NCI-H146 treated with DMSO at 0.1 percent for 48 hours (cell line): Measurements from ENCODE around the gene PRSS12.

Source experiments
- DNase-seq: peaks from one replicate; lab custom pipeline; 2025; ENCODE audit not compliant: unreplicated experiment; lab: John Stamatoyannopoulos, UW

The PRSS12 gene

GRCh38 chr4:118360106-118360505 lies 7.3 kb upstream of the PRSS12 start:
- no peak for DNase-seq

- no peak for DNase-seq
Measured at GRCh38 chr4:118357601-118358000, 4.8 kb upstream of the PRSS12 start.

GRCh38 chr4:118356731-118357130 lies 3.9 kb upstream of the PRSS12 start:
- no peak for DNase-seq

- DNase-seq: no peak
Measured at GRCh38 chr4:118356111-118356510, 3.3 kb upstream of the PRSS12 start.

GRCh38 chr4:118354913-118355312 lies 2.1 kb upstream of the PRSS12 start:
- DNase-seq: no peak

GRCh38 chr4:118353534-118354030 lies 779 bp upstream of the PRSS12 start:
- DNase-seq: no peak

GRCh38 chr4:118351851-118352827 lies 664 bp downstream of the PRSS12 start:
- DNase-seq: no peak

GRCh38 chr4:118350961-118351360 lies 1.8 kb downstream of the PRSS12 start:
- DNase-seq: no peak

- no peak for DNase-seq
Measured at GRCh38 chr4:118348886-118349285, 3.9 kb downstream of the PRSS12 start.

GRCh38 chr4:118346495-118346894 lies 6.3 kb downstream of the PRSS12 start:
- no peak for DNase-seq

GRCh38 chr4:118345813-118346212 lies 7.0 kb downstream of the PRSS12 start:
- no peak for DNase-seq

GRCh38 chr4:118344801-118345200 lies 8.0 kb downstream of the PRSS12 start:
- DNase-seq: no peak

GRCh38 chr4:118343501-118343900 lies 9.3 kb downstream of the PRSS12 start:
- no peak for DNase-seq

- no peak for DNase-seq
Measured at GRCh38 chr4:118340109-118340508, 12.7 kb downstream of the PRSS12 start.

- no peak for DNase-seq
Measured at GRCh38 chr4:118338981-118339765, 13.6 kb downstream of the PRSS12 start.

GRCh38 chr4:118338518-118338917 lies 14.3 kb downstream of the PRSS12 start:
- DNase-seq: no peak

GRCh38 chr4:118337954-118338353 lies 14.8 kb downstream of the PRSS12 start:
- DNase-seq: no peak

GRCh38 chr4:118335774-118336173 lies 17.0 kb downstream of the PRSS12 start:
- DNase-seq: no peak

- DNase-seq: no peak
Measured at GRCh38 chr4:118335324-118335723, 17.5 kb downstream of the PRSS12 start.

- DNase-seq: no peak
Measured at GRCh38 chr4:118331352-118331751, 21.5 kb downstream of the PRSS12 start.

- DNase-seq: no peak
Measured at GRCh38 chr4:118329849-118330248, 23.0 kb downstream of the PRSS12 start.
